Fibroblast of the conjunctiva (primary cell): ENCODE data around the gene TRPC4.
"Not testable (repeated sequence)": the region's sequence is repeated elsewhere in the genome, so short reads cannot be mapped to it uniquely, and the experiment has no call there.

Experiments
- DNase-seq: peaks from one replicate; pipeline ENCODE4 v3.0.0-alpha.2; 2010; ENCODE audit warnings: low read depth

TRPC4 gene

GRCh38 chr13:37833411-37833810 lies 36.2 kb downstream of the TRPC4 start:
- DNase-seq = no peak

- DNase-seq = no peak
Measured at GRCh38 chr13:37816276-37816675, 53.3 kb downstream of the TRPC4 start.

DNA sequence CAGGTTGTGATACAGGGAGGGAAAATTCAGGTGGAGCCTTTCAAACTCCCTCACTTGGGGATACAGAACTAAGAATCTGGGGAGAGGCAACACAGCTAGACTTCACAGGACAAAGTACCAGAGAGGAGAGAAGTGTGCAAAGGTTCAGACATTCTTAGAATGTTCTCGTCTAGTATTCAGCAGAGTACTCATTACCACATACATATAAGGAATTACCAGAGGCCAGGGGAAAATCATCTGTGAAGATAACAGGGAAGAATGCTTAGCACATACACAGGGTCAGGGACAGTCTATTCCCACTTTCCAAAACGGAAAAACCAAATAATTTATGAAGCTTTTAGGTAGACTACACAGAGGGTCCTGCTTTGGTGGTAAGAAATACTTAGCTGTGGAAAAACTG lies 58.1 kb downstream of the TRPC4 start:
- no peak for DNase-seq

GRCh38 chr13:37806666-37807065 lies 62.9 kb downstream of the TRPC4 start:
- DNase-seq = no peak

DNA sequence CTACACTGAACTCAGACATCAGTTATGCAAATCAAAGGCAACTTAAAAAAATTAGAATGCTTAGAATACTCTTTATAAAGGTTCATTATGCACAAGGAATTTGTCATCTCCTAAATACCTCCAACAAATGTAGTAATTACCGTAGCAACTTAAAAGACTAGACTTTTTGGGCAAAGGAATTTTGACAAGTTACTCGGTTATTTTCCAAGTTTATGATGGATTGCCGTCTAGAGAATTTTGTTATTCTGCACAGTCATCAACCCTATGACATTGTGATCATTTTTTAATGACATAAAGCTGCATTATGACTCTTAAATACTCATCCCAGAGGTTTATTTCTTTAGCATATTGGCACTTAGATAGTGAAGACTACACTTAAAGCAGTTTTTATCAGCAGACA lies 71.9 kb downstream of the TRPC4 start:
- DNase-seq = no peak

GRCh38 chr13:37796795-37797194 lies 72.8 kb downstream of the TRPC4 start:
- not testable (repeated sequence) for DNase-seq

DNA sequence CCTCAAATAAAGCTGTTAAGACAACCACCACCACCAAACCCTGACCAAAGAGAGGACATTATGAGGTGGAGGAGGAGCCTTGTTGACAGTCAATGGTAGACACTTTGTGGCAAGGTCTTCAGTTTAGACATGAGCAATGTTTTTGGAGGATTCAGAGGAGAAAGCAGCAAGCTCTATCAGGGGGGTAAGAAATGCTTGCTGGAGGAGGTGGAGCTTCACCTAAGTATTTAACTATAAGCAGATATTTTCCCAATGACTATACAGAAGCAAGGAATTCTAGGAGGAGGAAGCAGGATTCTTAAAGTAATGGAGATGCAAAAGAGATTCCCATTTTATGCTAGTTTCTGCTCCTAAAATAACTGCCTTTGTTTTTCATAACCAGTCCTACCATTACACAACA lies 74.2 kb downstream of the TRPC4 start:
- DNase-seq = no peak

GRCh38 chr13:37791699-37792098 lies 77.9 kb downstream of the TRPC4 start:
- no peak for DNase-seq

DNA sequence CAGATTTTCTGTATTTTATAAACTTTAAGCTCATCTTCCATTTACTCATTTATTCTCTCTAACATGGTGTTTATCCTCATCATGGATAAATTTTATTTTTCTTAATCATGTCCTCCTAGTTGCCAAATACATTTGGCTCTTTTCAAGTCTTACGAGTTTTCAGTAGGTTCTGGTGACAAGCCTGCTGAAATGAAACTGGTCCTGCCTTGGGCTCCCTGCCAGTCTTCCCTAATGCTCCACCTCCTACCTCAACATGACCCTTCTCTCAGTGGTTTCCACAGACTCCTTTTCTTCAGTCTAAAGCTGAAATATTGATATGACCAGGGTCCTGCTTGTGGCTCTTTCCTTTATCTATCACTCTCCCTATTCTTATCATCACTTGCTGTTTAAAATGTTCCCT lies 81.2 kb downstream of the TRPC4 start:
- DNase-seq = no peak

DNA sequence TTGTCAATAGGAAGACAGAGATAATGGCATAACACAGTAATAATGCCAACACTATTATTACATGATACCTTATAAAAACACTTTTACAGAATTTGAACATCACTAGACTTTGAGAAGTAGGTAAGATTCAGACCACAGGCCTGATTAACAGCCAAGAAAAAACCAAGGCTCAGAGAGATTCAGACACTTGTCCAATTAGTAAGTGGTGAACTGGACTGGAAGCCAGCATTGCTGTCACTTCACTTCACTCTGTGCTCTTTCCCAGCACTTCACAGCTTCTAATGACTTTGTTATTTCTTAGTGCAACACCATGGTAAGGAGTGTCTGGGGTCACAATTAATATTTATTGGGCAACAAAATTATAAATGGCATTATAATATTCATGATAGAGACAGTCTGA lies 91.9 kb downstream of the TRPC4 start:
- DNase-seq = no peak

- no peak for DNase-seq
Measured at GRCh38 chr13:37775871-37776270, 93.7 kb downstream of the TRPC4 start.

GRCh38 chr13:37772644-37773043 lies 96.9 kb downstream of the TRPC4 start:
- DNase-seq = no peak

DNA sequence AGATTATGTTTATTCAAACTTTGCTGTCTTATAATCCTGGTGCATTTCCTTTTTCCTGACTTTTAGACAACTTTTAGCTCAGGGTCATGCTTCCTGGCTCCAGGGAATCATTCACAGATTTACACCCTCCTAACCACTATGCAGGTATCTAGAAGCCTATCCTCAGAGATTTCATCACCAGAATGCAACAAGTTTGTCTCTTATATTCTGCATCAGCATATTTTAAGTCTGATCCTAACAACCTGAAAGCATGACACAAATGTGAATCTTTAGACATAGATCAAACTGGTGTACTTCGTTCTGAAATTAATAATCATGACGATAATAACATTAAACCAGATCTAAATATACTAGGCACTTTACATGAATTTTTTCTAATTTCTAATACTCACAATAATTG lies 100.0 kb downstream of the TRPC4 start:
- no peak for DNase-seq

GRCh38 chr13:37769078-37769477 lies 100.5 kb downstream of the TRPC4 start:
- DNase-seq = no peak

DNA sequence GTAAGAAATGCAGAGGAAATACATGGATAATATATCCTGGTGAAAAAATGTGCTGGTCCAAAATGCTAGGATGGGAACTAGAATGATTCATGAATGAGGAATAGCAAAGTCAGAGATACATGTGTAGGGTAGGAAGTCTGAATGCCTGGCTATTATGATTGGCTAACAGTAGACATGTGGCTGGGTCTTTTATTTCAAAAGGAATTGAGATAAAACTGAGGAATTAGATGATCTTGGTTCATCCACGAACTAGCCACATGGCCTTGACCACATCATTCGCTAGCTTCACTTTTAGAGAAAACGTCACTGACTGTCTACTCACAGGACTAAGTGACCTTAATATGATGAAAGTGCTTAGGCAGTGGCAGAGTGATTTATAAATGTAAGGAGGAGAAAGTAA lies 103.1 kb downstream of the TRPC4 start:
- DNase-seq = no peak

- no peak for DNase-seq
Measured at GRCh38 chr13:37755349-37755748, 114.2 kb downstream of the TRPC4 start.

DNA sequence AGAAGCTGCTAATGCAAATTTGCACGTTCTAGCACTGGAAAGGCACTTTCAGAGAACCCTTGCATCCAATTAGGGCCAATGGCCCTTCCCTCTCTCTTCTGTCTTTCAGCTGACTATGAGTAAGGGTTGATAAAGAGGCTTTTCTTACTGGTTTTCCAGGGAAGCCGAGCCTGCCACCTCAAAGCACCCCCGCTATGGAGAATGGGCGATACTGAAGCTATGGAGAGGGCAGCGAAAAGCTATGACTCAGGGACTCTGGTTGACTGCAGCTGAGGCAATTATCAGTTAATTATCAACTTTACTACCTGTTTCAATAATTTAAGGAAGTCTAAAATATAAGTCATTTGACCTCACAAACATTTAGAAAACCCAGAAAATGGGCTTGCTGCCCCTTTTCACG lies 115.8 kb downstream of the TRPC4 start:
- no peak for DNase-seq

DNA sequence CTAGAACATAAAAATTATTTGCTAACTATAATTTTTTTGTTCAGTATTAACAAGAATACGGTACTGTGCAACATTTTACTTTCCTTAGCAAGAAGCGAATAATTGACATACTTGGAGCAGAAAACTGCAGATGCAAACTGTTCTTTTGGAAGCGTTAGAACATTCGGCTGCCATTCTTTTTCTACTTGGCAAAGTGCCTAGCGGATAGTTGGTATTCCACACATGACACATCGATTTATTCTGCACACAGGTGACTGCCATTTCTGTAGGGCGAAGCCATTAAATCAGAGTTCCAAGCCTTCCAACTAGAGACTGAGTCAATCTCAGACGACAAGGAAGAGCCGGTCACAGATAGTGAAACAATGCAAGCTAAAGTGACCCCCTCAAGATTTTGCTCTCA lies 117.4 kb downstream of the TRPC4 start:
- DNase-seq = no peak

DNA sequence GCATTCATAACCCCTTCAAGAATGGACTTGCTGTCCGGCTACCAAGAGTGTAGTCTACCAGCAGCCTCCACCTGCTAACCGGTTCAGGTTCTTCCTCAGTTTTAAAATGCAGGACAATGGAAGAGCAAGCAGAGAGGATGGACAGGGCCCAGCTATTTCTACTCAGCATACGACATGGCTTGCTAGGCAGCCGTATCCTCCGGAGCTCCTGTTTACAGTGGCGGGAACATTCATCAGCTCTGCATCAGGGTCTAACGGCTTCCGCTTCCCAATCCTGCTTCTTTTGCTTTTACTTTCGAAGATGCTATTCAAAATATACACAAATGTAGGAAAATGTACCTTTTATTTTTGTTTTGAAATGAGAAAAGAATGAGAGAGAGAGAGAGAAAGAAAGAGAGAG lies 118.5 kb downstream of the TRPC4 start:
- DNase-seq = no peak

- no peak for DNase-seq
Measured at GRCh38 chr13:37748913-37749312, 120.7 kb downstream of the TRPC4 start.

DNA sequence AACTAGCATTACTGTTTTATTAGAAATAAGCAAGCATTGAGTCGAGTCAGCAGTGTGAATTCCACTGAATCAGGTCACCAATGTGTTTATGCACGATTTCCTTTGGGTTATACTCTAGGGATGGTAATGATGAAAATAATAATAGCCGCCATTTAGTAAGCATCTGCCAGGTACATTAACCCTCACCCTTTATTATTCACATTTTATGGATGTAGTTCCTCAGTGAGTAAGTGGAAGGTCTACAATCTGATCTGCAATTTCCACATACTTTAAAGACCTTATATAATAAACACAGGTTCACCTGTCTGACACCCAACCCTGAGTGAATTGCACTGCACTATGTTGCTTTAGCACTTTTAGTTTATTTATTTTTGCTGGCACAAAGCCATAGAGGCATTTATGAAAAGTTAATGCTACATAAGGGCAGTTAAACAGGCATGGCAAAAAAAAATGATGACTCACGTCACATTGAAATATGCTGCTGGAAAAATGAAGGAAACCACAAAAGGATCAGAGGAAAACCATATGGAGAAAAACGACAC lies 122.4 kb downstream of the TRPC4 start:
- peak; percentile 12 for DNase-seq

DNA sequence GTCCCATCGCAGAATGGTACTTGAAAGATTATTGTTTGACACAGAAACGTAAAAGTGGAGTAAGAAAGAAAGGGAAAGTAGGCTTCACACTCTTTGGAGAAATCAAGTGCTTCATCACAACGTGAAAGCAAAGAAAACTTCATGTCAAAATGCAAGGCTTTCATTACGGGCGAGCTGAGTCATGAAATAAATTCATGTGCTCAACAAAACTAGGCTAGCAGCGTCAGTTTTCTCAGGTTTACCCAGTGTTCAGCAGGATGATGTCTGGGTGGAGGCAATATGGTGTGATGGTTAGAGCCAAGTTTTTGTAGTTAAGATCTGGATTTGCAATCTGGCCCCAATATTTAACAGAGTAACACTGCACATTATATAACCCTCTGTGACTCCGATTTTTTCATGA lies 128.0 kb downstream of the TRPC4 start:
- no peak for DNase-seq

GRCh38 chr13:37736045-37736444 lies 133.5 kb downstream of the TRPC4 start:
- no peak for DNase-seq

GRCh38 chr13:37735293-37735692 lies 134.3 kb downstream of the TRPC4 start:
- no peak for DNase-seq

DNA sequence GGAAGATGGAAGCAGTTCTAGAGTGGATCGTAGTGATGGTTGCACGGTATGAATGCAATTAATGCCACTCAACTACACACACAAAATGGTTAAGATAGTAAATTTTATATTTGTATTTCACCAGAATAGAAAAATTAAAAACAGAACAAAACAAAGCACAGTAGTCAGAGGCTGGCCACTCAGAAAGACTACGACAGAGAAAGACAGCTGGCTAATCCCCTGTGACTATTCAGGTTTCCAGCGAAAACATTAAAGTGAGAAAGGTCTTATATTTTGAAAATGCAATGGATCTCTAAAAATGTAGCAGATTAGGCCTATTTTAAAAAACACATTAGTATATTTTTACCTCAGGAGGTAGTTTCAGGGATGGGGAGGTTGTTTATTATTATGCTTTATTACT lies 139.7 kb downstream of the TRPC4 start:
- no peak for DNase-seq
